ENCODE data around the gene GRWD1. TPM values are rescaled to one million over a fixed set of nuclear protein-coding genes. Genes with fewer than 3 reads are reported as not detected.

The GRWD1 gene
- total and polyA plus RNA-seq, 5 donors from 2014 or later = 29.0 to 52.9 (median 35.5) TPM

- Mint-ChIP-seq H3K9me3 (no peaks in the 10 kb centered on the region), H3K27ac (peak overlapping the region in 1 of 3 donors; percentile 26), H3K4me1 (peaks cover 0 to 29% (median 3%) of the 10 kb centered on the region in 4 donors), H3K27me3 (peaks cover 4% of the 10 kb centered on the region), H3K4me3 (peak overlapping the region in 2 of 4 donors; percentile 2 to 84), H3K36me3 (peaks cover 5% of the 10 kb centered on the region)
- H3K4me3 ChIP-seq (ENCODE audit: low read depth, low read length) = no peak overlapping the region
- H3K27ac ChIP-seq (ENCODE audit: insufficient read depth, low read length, poor library complexity, severe bottlenecking) = no peak overlapping the region
- H3K4me1 ChIP-seq (ENCODE audit: control insufficient read depth, insufficient read depth, low read length, poor library complexity, severe bottlenecking) = peaks cover 17% of the 10 kb centered on the region
- no peaks in the 10 kb centered on the region for H3K36me3 ChIP-seq (ENCODE audit: control insufficient read depth, insufficient read depth, low read length)
- DNase-seq (peak in 2 of 3 donors; percentile 69 to 74), ATAC-seq (ENCODE audit: low read depth in 2 of 2) (peak in 1 of 2 donors; percentile 20)
- H3K9me3 ChIP-seq (ENCODE audit: control insufficient read depth in 2 of 2, low read length in 2 of 2) = no peaks in the 10 kb centered on the region
- no peaks in the 10 kb centered on the region for H3K27me3 ChIP-seq (ENCODE audit: control insufficient read depth, insufficient read depth, low read length)
These were observed 60.5 kb downstream of the GRWD1 start for GRCh38 chr19:48506138-48506733.

Other genes with a start within 250 kb of the GRWD1 start
- 179 TPM for gene CARD8, start 190.1 kb upstream of the GRWD1 start, total RNA-seq
- gene CARD8, start 190.1 kb upstream of the GRWD1 start, polyA plus RNA-seq = 100 to 1,000 TPM in 1 of 4 donors, 10 to 100 TPM in 3; 85.9 to 107 (median 91.7) TPM
- not detected for gene ZNF114, start 175.9 kb upstream of the GRWD1 start, total RNA-seq
- not detected for gene ZNF114, start 175.9 kb upstream of the GRWD1 start, polyA plus RNA-seq
- gene EMP3, start 120.4 kb upstream of the GRWD1 start, total RNA-seq = 290 TPM
- gene EMP3, start 120.4 kb upstream of the GRWD1 start, polyA plus RNA-seq = 1,000 to 10,000 TPM in 2 of 4 donors, 100 to 1,000 TPM in 2; 809 to 1,327 (median 1,095) TPM
- 9.3 TPM for gene TMEM143, start 82.0 kb upstream of the GRWD1 start, total RNA-seq
- 1 to 10 TPM; 1.9 to 5.3 (median 4.5) TPM for gene TMEM143, start 82.0 kb upstream of the GRWD1 start, polyA plus RNA-seq
- gene SYNGR4, start 81.6 kb upstream of the GRWD1 start, total RNA-seq = not detected
- not detected for gene SYNGR4, start 81.6 kb upstream of the GRWD1 start, polyA plus RNA-seq
- gene KDELR1, start 54.4 kb upstream of the GRWD1 start, total RNA-seq = 37.6 TPM
- 10 to 100 TPM; 28.8 to 29.9 (median 29.5) TPM for gene KDELR1, start 54.4 kb upstream of the GRWD1 start, polyA plus RNA-seq
- gene GRIN2D, start 52.3 kb upstream of the GRWD1 start, total RNA-seq = not detected
- not detected for gene GRIN2D, start 52.3 kb upstream of the GRWD1 start, polyA plus RNA-seq
- gene KCNJ14, start 9.6 kb downstream of the GRWD1 start, total RNA-seq = 2.2 TPM
- under 1 TPM in 3 of 4 donors, not detected in 1; 0.03 to 0.28 (median 0.18) TPM for gene KCNJ14, start 9.6 kb downstream of the GRWD1 start, polyA plus RNA-seq
- 46.7 TPM for gene CYTH2, start 23.4 kb downstream of the GRWD1 start, total RNA-seq
- 10 to 100 TPM; 24.2 to 35.0 (median 30.2) TPM for gene CYTH2, start 23.4 kb downstream of the GRWD1 start, polyA plus RNA-seq
- gene LMTK3, start 65.9 kb downstream of the GRWD1 start, total RNA-seq = 6.3 TPM
- not detected for gene LMTK3, start 65.9 kb downstream of the GRWD1 start, polyA plus RNA-seq
- gene SULT2B1, start 106.2 kb downstream of the GRWD1 start, total RNA-seq = not detected
- under 1 TPM in 2 of 4 donors, not detected in 2; 0.16 to 0.82 TPM for gene SULT2B1, start 106.2 kb downstream of the GRWD1 start, polyA plus RNA-seq
- gene SPACA4, start 160.8 kb downstream of the GRWD1 start, total RNA-seq = not detected
- gene SPACA4, start 160.8 kb downstream of the GRWD1 start, polyA plus RNA-seq = under 1 TPM in 1 of 4 donors, not detected in 3; 0.25 TPM
- 0.76 TPM for gene FAM83E, start 169.1 kb downstream of the GRWD1 start, total RNA-seq
- gene FAM83E, start 169.1 kb downstream of the GRWD1 start, polyA plus RNA-seq = under 1 TPM in 1 of 4 donors, not detected in 3; 0.31 TPM
- gene RPL18, start 173.2 kb downstream of the GRWD1 start, total RNA-seq = 1,690 TPM
- gene RPL18, start 173.2 kb downstream of the GRWD1 start, polyA plus RNA-seq = 1,000 to 10,000 TPM; 1,618 to 2,428 (median 2,131) TPM
- 13.0 TPM for gene SPHK2, start 173.5 kb downstream of the GRWD1 start, total RNA-seq
- gene SPHK2, start 173.5 kb downstream of the GRWD1 start, polyA plus RNA-seq = 1 to 10 TPM; 4.8 to 8.4 (median 7.5) TPM
- 37.7 TPM for gene DBP, start 191.4 kb downstream of the GRWD1 start, total RNA-seq
- 10 to 100 TPM; 71.2 to 96.6 (median 85.8) TPM for gene DBP, start 191.4 kb downstream of the GRWD1 start, polyA plus RNA-seq
- 10.4 TPM for gene CA11, start 200.2 kb downstream of the GRWD1 start, total RNA-seq
- gene CA11, start 200.2 kb downstream of the GRWD1 start, polyA plus RNA-seq = 1 to 10 TPM; 4.1 to 6.3 (median 5.2) TPM
- gene NTN5, start 227.0 kb downstream of the GRWD1 start, total RNA-seq = 2.3 TPM
- under 1 TPM in 2 of 4 donors, not detected in 2; 0.21 to 0.30 TPM for gene NTN5, start 227.0 kb downstream of the GRWD1 start, polyA plus RNA-seq
- gene FUT2, start 250.0 kb downstream of the GRWD1 start, total RNA-seq = not detected
- gene FUT2, start 250.0 kb downstream of the GRWD1 start, polyA plus RNA-seq = under 1 TPM in 2 of 4 donors, not detected in 2; 0.10 to 0.67 TPM

All from CD4-positive, CD25-positive, alpha-beta regulatory T cell (primary cell).